ENCODE measurements around the gene TEX22.

The TEX22 gene

GRCh38 chr14:105353136-105353535, 45.2 kb upstream of the TEX22 start:
- DNase-seq (ENCODE audit: low read depth): no peak
- H3K4me3 ChIP-seq (ENCODE audit: control insufficient read depth, low read depth, low read length): no peak overlapping the region
- no peak for TF ChIP-seq CTCF (conservative IDR thresholded peaks at IDR 0.05; ENCODE audit: control insufficient read depth, insufficient read depth, low read depth, low read length)

GRCh38 chr14:105354541-105354940, 43.8 kb upstream of the TEX22 start:
- no peak for TF ChIP-seq CTCF (conservative IDR thresholded peaks at IDR 0.05; ENCODE audit: control insufficient read depth, insufficient read depth, low read depth, low read length)
- no peak for DNase-seq (ENCODE audit: low read depth)
- H3K4me3 ChIP-seq (ENCODE audit: control insufficient read depth, low read depth, low read length): no peak overlapping the region

- DNase-seq (ENCODE audit: low read depth): no peak
- no peak overlapping the region for H3K4me3 ChIP-seq (ENCODE audit: control insufficient read depth, low read depth, low read length)
- no peak for TF ChIP-seq CTCF (conservative IDR thresholded peaks at IDR 0.05; ENCODE audit: control insufficient read depth, insufficient read depth, low read depth, low read length)
Measured at GRCh38 chr14:105355049-105355575, 43.2 kb upstream of the TEX22 start.

GRCh38 chr14:105355850-105356604, 42.3 kb upstream of the TEX22 start:
- H3K4me3 ChIP-seq (ENCODE audit: control insufficient read depth, low read depth, low read length): no peak overlapping the region
- no peak for DNase-seq (ENCODE audit: low read depth)
- no peak for TF ChIP-seq CTCF (conservative IDR thresholded peaks at IDR 0.05; ENCODE audit: control insufficient read depth, insufficient read depth, low read depth, low read length)

GRCh38 chr14:105356927-105357326, 41.4 kb upstream of the TEX22 start:
- no peak for TF ChIP-seq CTCF (conservative IDR thresholded peaks at IDR 0.05; ENCODE audit: control insufficient read depth, insufficient read depth, low read depth, low read length)
- no peak overlapping the region for H3K4me3 ChIP-seq (ENCODE audit: control insufficient read depth, low read depth, low read length)
- no peak for DNase-seq (ENCODE audit: low read depth)

- TF ChIP-seq CTCF (conservative IDR thresholded peaks at IDR 0.05; ENCODE audit: control insufficient read depth, insufficient read depth, low read depth, low read length): no peak
- no peak overlapping the region for H3K4me3 ChIP-seq (ENCODE audit: control insufficient read depth, low read depth, low read length)
- no peak for DNase-seq (ENCODE audit: low read depth)
Measured at GRCh38 chr14:105357626-105358025, 40.7 kb upstream of the TEX22 start.

All from fibroblast of mammary gland (primary cell).